RWPE1 (cell line): ENCODE results near the gene OR2M7.

Experiments used
- CTCF ChIA-PET: fragments of 350-600 bp; sonication (Branson Sonifier 250); formaldehyde crosslinking; extraction: SDS; loops from one replicate; lab custom pipeline; 2021; lab: Yijun Ruan, JAX
- POLR2A ChIA-PET: fragments of 400-600 bp; formaldehyde crosslinking; extraction: SDS; loops from one replicate; lab custom pipeline; 2020; ENCODE audit warnings: antibody characterized with exemption; ENCODE audit not compliant: low non-redundant PET; lab: Yijun Ruan, JAX
- DNase-seq: peaks from one replicate; pipeline ENCODE4 v3.0.0; 2012; ENCODE audit warnings: low spot score
- H3K27ac ChIP-seq: fragments of 450-650 bp; 2 replicates; pipeline ENCODE4 v1.5.1; 2017
- TF ChIP-seq, protein P1 (sequence below): fragments of 450-650 bp; conservative IDR thresholded peaks from 2 replicates; pipeline ENCODE4 v1.5.1; 2017; ENCODE audit warnings: low read depth, mild to moderate bottlenecking

Gene OR2M7

DNA sequence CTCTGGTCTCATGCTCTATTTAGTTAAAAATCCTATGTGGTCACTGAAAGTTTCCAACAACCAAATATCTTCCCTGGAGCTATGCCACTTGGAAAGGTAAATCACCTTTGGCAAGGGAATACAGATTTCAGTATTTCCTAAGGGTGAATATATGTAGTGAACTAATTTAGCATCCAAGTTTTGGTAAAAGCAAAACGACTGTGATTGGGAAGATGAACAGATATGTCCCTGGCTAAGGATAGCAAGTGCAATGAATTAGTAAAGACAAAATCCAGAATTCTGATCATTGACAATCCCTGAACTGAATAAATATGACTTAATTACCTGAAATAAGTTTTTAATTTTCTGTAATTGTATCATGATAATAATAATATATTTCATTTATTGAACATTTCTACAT, 46.5 kb downstream of the OR2M7 start, which contains the start of gene OR2T33:
OR2T33 (minus strand) TSS at position 101 of the 400 bp plus-strand sequence. CDS start 4,162 bp downstream, outside the sequence.
- TF ChIP-seq, protein P1, sequence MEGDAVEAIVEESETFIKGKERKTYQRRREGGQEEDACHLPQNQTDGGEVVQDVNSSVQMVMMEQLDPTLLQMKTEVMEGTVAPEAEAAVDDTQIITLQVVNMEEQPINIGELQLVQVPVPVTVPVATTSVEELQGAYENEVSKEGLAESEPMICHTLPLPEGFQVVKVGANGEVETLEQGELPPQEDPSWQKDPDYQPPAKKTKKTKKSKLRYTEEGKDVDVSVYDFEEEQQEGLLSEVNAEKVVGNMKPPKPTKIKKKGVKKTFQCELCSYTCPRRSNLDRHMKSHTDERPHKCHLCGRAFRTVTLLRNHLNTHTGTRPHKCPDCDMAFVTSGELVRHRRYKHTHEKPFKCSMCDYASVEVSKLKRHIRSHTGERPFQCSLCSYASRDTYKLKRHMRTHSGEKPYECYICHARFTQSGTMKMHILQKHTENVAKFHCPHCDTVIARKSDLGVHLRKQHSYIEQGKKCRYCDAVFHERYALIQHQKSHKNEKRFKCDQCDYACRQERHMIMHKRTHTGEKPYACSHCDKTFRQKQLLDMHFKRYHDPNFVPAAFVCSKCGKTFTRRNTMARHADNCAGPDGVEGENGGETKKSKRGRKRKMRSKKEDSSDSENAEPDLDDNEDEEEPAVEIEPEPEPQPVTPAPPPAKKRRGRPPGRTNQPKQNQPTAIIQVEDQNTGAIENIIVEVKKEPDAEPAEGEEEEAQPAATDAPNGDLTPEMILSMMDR = no peak
- no peak for DNase-seq
- CTCF ChIA-PET = no interaction called here
- POLR2A ChIA-PET = no interaction called here
- no peak within 1 kb of the TSS for H3K27ac ChIP-seq
